RCC 7860 (cell line): ENCODE results near the gene SPATA22.
"Not testable (repeated sequence)": the region's sequence is repeated elsewhere in the genome, so short reads cannot be mapped to it uniquely, and the experiment has no call there.

Experiments used
- DNase-seq: peaks from one replicate; pipeline ENCODE4 v3.0.0-alpha.2; 2015; ENCODE audit warnings: low spot score
- FAIRE-seq: peaks from 2 replicates; lab custom pipeline; 2012; peaks lifted over from hg19 to GRCh38; lab: Jason Lieb, UNC

SPATA22 gene

DNA sequence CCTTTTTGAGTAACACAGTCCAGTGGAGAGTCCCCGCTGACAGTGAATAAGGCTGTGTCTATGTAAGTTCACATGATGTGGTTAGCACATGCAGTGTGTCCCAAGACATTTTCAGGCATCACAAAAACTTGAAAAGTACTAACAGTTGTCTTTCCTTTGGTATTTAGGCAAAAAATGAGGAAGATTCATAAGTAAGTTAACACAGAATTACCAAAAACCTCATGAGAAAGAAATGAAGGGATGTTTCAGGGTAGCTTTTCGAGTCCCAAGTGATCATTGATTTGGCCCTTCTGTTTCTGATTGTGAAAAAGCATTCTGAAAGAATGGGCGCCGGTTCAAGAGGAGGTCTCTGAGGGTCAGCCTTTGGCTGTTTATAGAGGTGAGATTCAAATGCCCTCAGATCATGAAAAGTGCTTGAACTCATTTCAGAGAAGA lies 3.6 kb upstream of the SPATA22 start:
- no peak for FAIRE-seq
- DNase-seq, result no peak

DNA sequence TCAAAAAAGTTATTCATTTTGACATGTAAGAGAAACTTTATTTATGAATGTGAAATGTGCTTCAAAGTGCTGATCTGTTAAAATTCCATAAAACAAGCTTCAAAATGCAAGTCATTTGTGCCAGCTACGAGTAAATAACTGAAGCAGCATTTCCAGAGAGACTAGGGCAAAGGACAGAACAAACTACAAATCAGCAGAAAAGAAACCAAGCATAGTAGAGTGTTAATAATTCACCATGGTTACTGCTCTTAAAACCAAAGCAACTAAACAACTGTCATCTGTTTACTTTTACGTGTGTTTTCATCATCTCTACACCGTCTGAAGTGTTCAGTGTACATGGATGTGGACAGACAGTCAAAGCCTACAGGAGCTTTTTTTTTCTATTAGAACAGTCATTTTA lies 2.6 kb upstream of the SPATA22 start:
- DNase-seq, result no peak
- FAIRE-seq, result no peak

DNA sequence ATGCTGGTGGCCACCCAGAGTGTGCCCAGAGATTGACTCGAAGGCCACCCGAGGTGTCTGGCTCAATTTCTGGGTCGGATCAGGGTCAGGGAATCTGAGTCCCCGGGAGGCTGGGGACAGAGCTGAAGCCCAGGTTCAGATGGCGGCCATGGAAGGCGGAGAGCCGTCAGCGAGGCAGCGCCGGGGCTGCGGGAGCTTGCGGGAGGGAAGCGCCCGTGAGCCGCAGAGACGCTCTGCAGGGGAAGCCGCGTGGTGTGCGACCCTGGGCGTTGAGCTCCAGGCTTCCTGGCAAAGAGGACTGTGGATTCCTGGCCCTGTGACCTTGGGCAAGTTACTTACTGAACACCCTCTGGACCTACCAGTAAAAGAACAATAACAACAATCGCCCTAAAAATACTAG lies 518 bp upstream of the SPATA22 start:
- FAIRE-seq (no peak), DNase-seq (no peak)

DNA sequence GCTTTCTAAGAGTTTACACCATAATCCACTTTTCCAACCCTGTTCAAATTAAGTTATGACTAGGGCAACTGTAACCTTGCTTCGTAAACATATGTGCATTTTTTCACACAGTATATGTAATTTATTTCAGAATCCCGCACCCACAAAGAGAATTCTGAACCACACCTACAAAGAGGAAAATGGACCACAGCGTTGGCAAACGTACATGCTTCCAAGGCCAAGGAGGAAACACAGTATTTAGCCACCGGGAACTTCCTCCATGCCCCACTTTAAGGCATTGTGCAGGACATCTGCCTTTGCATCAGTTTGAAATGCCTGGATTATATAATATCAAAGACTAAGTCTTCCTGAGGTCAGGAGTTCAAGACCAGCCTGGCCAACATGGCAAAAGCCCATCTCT lies 2.1 kb downstream of the SPATA22 start:
- FAIRE-seq, result no peak

DNA sequence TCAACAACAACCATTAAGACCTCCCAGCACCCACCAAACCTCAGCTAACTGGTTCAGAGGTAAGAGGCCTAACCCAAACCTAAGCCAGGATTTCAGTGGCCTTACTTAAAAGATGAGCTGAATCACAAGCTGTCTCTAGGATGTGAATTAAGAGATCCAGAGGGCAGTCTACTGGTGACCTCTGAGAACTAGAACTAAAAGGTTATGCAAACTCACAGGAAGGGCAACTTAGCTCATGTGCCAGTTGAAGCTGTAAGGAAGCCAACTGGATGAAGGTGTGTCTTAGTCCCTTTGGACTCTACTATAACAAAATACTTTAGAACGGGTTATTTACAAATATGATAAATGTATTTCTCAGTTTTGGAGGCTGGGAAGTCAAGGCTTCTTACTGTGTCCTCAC lies 5.3 kb downstream of the SPATA22 start:
- FAIRE-seq, DNase-seq: not testable (repeated sequence)

More for the DNA sequence above, 2.1 kb downstream of the SPATA22 start:
- DNase-seq, result no peak

DNA sequence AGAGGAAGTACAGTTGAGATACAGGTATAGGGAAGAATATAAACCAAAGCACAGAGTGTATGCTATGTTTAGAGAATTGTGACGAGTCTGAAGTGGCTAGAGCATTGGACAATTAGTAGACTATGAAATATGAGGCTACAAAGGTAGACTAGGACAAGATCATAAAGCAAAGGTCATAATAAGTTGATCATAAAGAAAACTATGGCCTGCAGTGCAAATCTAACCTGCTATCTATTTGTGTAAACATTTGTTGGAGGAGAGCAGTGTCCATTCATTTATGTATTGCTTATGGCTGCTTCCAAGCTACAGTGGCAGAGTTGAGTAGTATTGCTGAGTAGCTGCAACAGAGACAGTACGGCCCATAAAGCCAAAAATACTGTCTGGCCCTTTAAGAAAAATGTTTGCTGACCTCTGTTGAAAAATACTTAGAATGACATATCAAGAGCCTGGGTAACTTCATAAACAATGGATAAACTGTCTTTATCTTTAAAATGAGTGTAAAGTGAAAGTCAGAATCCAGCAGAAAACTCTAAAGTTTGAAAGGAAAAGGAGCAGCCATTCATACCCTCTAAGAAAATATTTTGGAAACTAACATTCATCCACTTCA lies 23.5 kb downstream of the SPATA22 start:
- no peak for DNase-seq
- no peak for FAIRE-seq

DNA sequence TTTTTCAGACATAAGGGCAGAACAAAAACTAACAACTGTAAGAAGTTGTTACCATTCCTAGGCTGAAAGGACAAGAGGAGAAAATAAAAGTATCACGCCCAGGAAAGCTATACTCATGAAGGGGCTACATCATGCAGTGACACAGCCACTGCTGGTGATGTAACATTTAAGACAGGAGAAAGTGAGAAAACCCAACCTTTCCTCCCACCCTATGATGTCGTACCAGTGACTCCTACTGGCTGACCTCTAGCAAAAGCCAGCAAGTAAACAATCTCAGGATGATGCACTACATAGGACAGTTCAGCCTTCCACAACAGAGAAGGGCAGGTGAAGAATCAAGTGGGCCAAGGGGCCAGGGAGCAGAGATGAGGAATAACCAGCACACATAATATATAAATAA lies 24.0 kb downstream of the SPATA22 start:
- DNase-seq (no peak), FAIRE-seq (no peak)

DNA sequence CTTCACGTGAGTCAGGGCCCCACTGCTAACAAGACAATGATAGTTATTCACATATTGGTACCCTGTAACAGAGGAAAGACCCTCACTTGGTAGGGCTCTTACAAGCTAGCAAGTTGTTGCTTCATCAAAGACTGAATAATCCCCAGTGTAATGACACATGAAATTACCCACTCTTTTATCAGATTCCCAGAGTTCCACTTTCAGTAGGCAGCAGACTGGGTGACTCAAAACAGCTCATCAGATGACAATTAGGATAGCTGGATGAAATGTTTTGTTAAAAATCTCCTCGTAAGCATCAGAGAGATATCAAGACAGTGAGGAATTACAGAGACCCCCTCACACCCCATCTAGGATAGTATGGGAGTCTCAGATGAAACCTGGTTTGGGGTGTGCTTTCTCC lies 31.2 kb downstream of the SPATA22 start:
- no peak for FAIRE-seq
- DNase-seq, result no peak

DNA sequence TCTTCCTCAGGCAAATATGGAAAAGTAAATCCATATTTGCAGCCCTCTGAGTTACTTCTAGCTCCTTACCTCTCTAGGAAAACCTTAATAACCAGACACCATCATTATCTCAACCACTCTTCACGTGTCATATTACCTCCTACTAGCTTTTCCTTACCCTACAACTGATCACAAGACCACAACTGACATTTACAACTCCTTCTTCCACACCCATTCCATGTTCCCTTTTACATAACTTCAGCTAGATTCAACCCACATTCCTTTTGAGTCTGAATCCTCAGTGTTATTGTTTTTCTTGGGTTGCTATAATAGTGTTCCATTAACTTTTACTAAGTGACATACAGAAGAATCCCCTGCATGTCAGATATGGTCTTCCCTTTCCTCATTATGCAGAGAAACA lies 33.3 kb downstream of the SPATA22 start:
- FAIRE-seq (no peak), DNase-seq (no peak)

DNA sequence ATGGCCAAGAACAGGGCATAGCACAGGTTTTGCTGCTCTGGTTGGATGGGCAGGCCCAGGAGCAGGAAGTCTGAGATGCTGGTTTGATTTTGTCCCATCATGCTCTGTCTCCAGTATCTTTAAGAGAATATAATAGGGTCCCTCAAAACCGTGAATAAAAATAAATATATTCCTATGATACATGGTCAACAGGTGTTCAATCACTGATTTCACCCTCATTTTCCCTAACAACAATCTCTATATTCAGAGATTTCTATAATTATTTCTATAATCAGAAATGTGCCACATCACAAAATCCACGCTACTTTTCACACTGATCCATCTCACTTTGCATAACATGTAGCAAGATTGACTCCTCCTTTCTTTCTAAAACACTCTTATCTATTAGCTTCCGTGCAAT lies 37.9 kb downstream of the SPATA22 start, which contains the start of gene OR1E2:
OR1E2 (minus strand) TSS at position 101 of the 400 bp plus-strand sequence; CDS start at position 101, 0 bp downstream.
- FAIRE-seq, result no peak
- DNase-seq, result no peak

DNA sequence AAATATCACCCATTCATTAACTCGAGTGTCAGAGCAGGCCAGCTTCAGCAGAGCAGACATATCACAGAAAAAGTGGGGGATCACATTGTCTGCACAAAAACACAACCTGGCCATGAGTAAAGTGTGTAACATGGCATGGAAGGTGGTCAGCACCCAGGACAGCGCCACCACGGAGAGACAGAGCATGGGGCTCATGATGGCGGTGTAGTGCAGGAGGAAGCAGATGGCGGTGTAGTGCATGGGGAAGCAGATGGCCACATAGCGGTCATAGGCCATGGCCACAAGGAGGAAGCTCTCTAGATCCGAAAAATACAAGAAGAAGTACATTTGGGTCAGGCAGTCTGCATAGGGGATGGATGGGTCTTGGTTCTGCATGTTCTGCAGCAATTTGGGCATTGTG lies 38.4 kb downstream of the SPATA22 start:
- not testable (repeated sequence) for DNase-seq, FAIRE-seq

DNA sequence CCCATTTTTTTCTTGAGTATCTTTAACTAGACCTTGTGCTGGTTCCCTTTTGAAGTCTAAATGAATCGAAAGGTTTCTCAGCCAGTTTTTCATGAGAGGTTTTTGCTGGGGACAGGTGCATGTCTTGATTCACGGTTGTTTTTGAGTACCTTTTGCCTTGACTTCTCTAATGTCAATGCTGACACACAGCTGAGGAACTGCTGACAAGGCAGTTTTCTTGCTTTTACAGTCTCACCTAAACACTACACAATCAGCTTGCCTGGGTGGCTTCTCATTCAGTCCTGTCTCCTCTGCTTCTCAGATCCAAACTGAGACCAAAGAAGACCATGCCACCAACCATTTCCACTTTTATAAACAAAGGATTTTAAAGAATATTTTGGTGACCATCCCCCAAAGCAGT lies 53.4 kb downstream of the SPATA22 start:
- FAIRE-seq, result no peak
- DNase-seq, result no peak

DNA sequence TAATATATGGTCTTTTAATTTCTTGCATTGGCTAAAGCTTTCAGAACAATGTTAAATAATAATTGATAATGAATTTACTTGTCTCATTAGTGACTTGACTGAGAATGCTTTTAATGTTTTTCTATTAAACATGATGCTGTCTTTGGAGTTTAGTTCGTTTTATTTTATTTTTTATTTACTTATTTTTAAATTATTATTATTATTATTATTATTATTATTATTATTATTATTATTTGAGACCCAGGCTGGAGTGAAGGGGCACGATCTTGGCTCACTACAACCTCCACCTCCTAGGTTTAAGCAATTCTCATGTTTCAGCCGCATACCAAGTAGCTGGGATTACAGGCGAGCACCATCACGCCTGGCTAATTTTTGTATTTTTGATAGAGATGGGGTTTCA lies 56.0 kb downstream of the SPATA22 start:
- FAIRE-seq, result no peak
- no peak for DNase-seq

DNA sequence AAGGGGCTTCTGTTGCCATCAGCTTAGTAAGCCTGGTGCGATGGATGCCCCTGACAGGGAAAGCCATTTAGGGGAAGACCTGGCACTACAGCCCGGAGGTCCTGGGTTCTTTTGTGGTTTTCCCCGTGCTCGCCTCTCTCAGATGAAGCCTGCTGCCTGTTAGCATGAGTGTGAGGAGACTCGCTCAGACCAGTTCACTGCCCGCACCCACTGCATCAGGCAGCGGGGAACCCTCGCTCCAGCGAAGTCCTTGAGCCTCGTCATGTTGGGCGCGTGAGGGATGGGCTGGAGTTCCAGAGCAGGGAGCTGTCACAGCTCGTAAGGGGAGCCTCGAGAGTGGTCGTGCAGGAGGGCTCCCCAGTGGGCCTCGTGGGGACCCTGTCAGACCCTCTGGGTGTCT lies 59.4 kb downstream of the SPATA22 start:
- DNase-seq, FAIRE-seq: not testable (repeated sequence)

DNA sequence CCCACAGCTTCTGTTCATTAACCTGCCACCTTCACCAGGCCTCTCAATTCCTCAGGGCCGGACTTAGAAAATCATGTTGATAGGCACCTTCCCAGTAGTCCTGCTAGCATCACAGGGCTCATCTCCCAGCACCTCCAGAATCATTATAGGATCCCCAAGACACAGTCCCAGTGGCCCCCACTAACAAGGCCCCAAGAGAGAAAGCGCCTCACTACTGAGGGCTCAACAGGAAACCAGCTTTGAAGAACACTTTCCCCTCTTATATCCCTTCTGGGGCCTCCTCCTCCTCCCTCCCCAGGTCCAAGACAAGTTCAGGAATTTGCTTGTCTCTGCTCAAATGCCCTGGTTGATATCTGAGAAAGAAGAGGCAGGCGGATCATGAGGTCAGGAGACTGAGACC lies 60.5 kb downstream of the SPATA22 start, which contains the start of gene OR3A3:
OR3A3 (plus strand) TSS at position 301 of the 400 bp plus-strand sequence.
- no peak for FAIRE-seq
- no peak for DNase-seq

DNA sequence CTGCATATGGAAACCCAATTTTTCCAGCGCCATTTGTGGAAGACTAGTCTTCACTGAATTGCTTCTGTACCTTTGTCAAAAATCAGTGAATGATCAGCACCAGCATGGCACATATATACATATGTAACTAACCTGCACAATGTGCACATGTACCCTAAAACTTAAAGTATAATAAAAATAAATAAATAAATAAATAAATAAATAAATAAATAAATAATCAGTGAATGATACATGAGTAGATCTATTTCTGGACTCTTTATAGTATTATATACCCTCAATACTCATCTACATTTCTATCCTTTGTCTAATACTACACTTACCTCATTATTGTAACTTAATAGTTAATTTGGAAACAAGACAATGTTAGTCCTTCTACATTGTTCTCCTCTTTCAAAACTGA lies 67.8 kb downstream of the SPATA22 start:
- DNase-seq, FAIRE-seq: not testable (repeated sequence)

DNA sequence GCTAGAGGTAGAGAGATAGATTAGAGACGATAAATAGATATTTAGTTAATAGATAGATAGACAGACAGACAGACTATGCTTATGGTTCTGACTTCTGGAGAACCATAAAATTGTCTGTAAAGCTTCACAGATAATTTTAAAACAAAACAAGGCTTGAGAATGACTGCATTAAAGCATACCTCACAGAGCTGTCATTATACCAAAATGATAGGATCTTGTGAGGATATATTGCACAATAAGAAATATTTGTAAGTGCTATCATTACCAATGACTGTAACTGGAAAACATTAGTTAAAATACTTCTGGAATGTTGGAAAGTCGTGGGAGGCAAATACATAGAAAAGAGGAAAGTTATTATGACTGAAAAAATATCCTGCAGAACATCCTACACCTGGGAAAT lies 69.8 kb downstream of the SPATA22 start:
- DNase-seq, result no peak
- no peak for FAIRE-seq

DNA sequence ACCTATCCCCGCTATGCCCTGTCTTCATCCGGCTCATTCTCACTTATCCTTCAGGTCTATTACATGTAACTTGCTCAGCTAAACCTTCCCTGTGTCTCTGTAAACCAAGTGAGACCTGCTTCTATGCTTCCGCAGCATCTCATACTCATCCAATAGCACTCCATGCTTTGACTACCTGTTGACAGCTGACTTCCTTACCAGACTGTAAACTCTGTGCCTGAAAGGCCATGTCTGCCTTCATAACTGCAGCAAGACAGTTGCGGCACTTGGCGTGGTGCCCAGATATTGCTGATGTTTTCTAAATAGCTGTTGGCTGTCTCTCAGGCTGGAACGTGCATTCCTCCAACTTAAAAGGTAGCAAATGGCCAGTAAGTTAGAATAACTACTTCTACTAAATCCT lies 71.6 kb downstream of the SPATA22 start:
- FAIRE-seq (no peak), DNase-seq (no peak)

DNA sequence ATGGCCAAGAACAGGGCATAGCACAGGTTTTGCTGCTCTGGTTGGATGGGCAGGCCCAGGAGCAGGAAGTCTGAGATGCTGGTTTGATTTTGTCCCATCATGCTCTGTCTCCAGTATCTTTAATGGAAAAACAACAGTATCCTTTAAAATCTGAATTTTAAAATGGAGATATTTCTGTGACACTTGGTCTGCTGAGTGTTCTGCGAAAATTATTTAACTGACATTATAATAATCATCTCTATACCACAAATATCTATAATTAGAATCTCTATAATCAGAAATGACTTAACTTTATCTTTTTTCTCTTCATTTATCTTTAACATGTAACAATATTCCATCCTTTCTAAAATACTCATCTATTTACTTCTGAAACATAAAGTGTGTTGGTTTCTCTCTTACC lies 73.3 kb downstream of the SPATA22 start, which contains the start of gene OR1E1:
OR1E1 (minus strand) TSS at position 101 of the 400 bp plus-strand sequence; CDS start at position 101, 0 bp downstream.
- FAIRE-seq, result no peak
- no peak for DNase-seq

DNA sequence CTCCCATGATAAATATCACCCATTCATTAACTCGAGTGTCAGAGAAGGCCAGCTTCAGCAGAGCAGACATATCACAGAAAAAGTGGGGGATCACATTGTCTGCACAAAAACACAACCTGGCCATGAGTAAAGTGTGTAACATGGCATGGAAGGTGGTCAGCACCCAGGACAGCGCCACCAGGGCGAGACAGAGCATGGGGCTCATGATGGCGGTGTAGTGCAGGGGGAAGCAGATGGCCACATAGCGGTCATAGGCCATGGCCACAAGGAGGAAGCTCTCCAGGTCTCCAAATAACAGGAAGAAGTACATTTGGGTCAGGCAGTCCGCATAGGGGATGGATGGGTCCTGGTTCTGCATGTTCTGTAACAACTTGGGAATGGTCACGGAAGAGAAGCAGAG lies 73.8 kb downstream of the SPATA22 start:
- FAIRE-seq, DNase-seq: not testable (repeated sequence)
